H9 (cell line): Measurements from ENCODE around the gene MGST2. TPM values are rescaled to one million over a fixed set of nuclear protein-coding genes. Genes with fewer than 3 reads are reported as not detected.

ENCODE experiments used
- DNase-seq: peaks from one replicate; pipeline ENCODE4 v3.0.0-alpha.2; 2017
- H2AFZ ChIP-seq: one replicate; pipeline ENCODE4 v1.6.1; 2013; ENCODE audit warnings: mild to moderate bottlenecking, low read length, control low read depth, moderate library complexity
- H2AK5ac ChIP-seq: 2 replicates; pipeline ENCODE4 v1.6.1; 2013; ENCODE audit warnings: low read length, control low read depth, mixed read lengths; ENCODE audit not compliant: insufficient read length
- H2BK120ac ChIP-seq: one replicate; pipeline ENCODE4 v1.6.1; 2013; ENCODE audit warnings: low read depth, mild to moderate bottlenecking, low read length, control low read depth, inconsistent platforms; ENCODE audit not compliant: poor library complexity, severe bottlenecking
- H2BK12ac ChIP-seq: 2 replicates; pipeline ENCODE4 v1.6.1; 2013; ENCODE audit warnings: low read length, control low read depth, mixed read lengths, low read depth; ENCODE audit not compliant: insufficient read length
- H2BK15ac ChIP-seq: 2 replicates; pipeline ENCODE4 v1.6.1; 2013; ENCODE audit warnings: low read depth, low read length, control low read depth
- H2BK20ac ChIP-seq: one replicate; pipeline ENCODE4 v1.6.1; 2013; ENCODE audit warnings: low read depth, mild to moderate bottlenecking, low read length, control low read depth, inconsistent platforms; ENCODE audit not compliant: poor library complexity, severe bottlenecking
- H2BK5ac ChIP-seq: 2 replicates; pipeline ENCODE4 v1.6.1; 2013; ENCODE audit warnings: low read length, control low read depth, mixed read lengths; ENCODE audit not compliant: insufficient read length
- H3K14ac ChIP-seq: 2 replicates; pipeline ENCODE4 v1.6.1; 2013; ENCODE audit warnings: low read length, control low read depth; ENCODE audit not compliant: insufficient read depth
- H3K18ac ChIP-seq: 2 replicates; pipeline ENCODE4 v1.6.1; 2013; ENCODE audit warnings: low read depth, mild to moderate bottlenecking, mixed read lengths, low read length, control low read depth; ENCODE audit not compliant: insufficient read length
- H3K23ac ChIP-seq: 2 replicates; pipeline ENCODE4 v1.6.1; 2013; ENCODE audit warnings: low read length, control low read depth, mixed read lengths, low read depth; ENCODE audit not compliant: insufficient read length
- H3K23me2 ChIP-seq: 2 replicates; pipeline ENCODE4 v1.6.1; 2013; ENCODE audit warnings: low read depth, mild to moderate bottlenecking, mixed read lengths, low read length, control low read depth; ENCODE audit not compliant: insufficient read length, poor library complexity, severe bottlenecking
- H3K27ac ChIP-seq: 2 replicates; pipeline ENCODE4 v1.5.1; 2013; ENCODE audit warnings: low read length, control low read depth, mixed read lengths, low read depth; ENCODE audit not compliant: insufficient read length
- H3K27me3 ChIP-seq: 2 replicates; pipeline ENCODE4 v1.6.1; 2013; ENCODE audit warnings: low read length, control low read depth, inconsistent platforms; ENCODE audit not compliant: insufficient read depth
- H3K4ac ChIP-seq: 2 replicates; pipeline ENCODE4 v1.6.1; 2013; ENCODE audit warnings: low read depth, mild to moderate bottlenecking, control low read depth, inconsistent platforms, low read length, moderate library complexity
- H3K4me1 ChIP-seq: 2 replicates; pipeline ENCODE4 v1.6.1; 2013; ENCODE audit warnings: low read length, control low read depth, inconsistent platforms; ENCODE audit not compliant: insufficient read depth
- H3K4me2 ChIP-seq: 2 replicates; pipeline ENCODE4 v1.6.1; 2013; ENCODE audit warnings: low read length, control low read depth, mixed read lengths; ENCODE audit not compliant: insufficient read length, insufficient read depth
- H3K56ac ChIP-seq: 2 replicates; pipeline ENCODE4 v1.6.1; 2013; ENCODE audit warnings: low read depth, mild to moderate bottlenecking, mixed read lengths, low read length, control low read depth; ENCODE audit not compliant: insufficient read length
- H3K79me1 ChIP-seq: 2 replicates; pipeline ENCODE4 v1.6.1; 2013; ENCODE audit warnings: low read depth, mild to moderate bottlenecking, moderate library complexity, low read length, control low read depth, inconsistent platforms; ENCODE audit not compliant: insufficient read depth, poor library complexity, severe bottlenecking
- H3K79me2 ChIP-seq: 2 replicates; pipeline ENCODE4 v1.6.1; 2013; ENCODE audit warnings: low read length, control low read depth, inconsistent platforms; ENCODE audit not compliant: insufficient read depth
- H3K9ac ChIP-seq: 2 replicates; pipeline ENCODE4 v1.6.1; 2013; ENCODE audit warnings: low read length, control low read depth, mixed read lengths; ENCODE audit not compliant: insufficient read length; ENCODE audit errors: extremely low read depth
- H3K9me3 ChIP-seq: one replicate; pipeline ENCODE4 v1.6.1; 2013; ENCODE audit warnings: low read depth, low read length, inconsistent platforms; ENCODE audit not compliant: control insufficient read depth
- H3T11ph ChIP-seq: one replicate; pipeline ENCODE4 v1.6.1; 2013; ENCODE audit warnings: mild to moderate bottlenecking, low read length, control low read depth, inconsistent platforms
- H4K20me1 ChIP-seq: one replicate; pipeline ENCODE4 v1.6.1; 2013; ENCODE audit not compliant: control insufficient read depth, insufficient read length, insufficient read depth
- H4K5ac ChIP-seq: 2 replicates; pipeline ENCODE4 v1.6.1; 2013; ENCODE audit warnings: low read depth, mild to moderate bottlenecking, mixed read lengths, low read length, control low read depth; ENCODE audit not compliant: insufficient read length
- H4K8ac ChIP-seq: replicated peaks from 2 replicates; pipeline ENCODE4 v1.6.1; 2013; ENCODE audit warnings: low read length, control low read depth, mixed read lengths, low read depth; ENCODE audit not compliant: insufficient read length
- H4K91ac ChIP-seq: 2 replicates; pipeline ENCODE4 v1.6.1; 2013; ENCODE audit warnings: low read depth, mild to moderate bottlenecking, moderate library complexity, mixed read lengths, low read length, control low read depth; ENCODE audit not compliant: insufficient read length
- H3K27ac Mint-ChIP-seq, 3 experiments: 2 replicates in 2 of 3; 3 replicates in 1 of 3; pipeline ENCODE4 v1.8.0; 2020 to 2021; ENCODE audit warnings: mixed read lengths in 3 of 3, mild to moderate bottlenecking in 1 of 3, moderate library complexity in 1 of 3
- H3K27me3 Mint-ChIP-seq: 2 replicates; pipeline ENCODE4 v1.8.0; 2021; ENCODE audit warnings: low read depth, mild to moderate bottlenecking, moderate library complexity, mixed read lengths
- H3K36me3 Mint-ChIP-seq, 3 experiments: 2 replicates in 2 of 3; 3 replicates in 1 of 3; pipeline ENCODE4 v1.8.0; 2020 to 2021; ENCODE audit warnings: low read depth in 3 of 3, mixed read lengths in 3 of 3; ENCODE audit not compliant: insufficient read depth in 1 of 3
- H3K4me1 Mint-ChIP-seq, 2 experiments: 2 replicates each; pipeline ENCODE4 v1.8.0; 2020; ENCODE audit warnings: mixed read lengths in 2 of 2
- H3K4me3 Mint-ChIP-seq, 2 experiments: 2 replicates in 1 of 2; 3 replicates in 1 of 2; pipeline ENCODE4 v1.8.0; 2020 to 2021; ENCODE audit warnings: mild to moderate bottlenecking in 2 of 2, mixed read lengths in 2 of 2, moderate library complexity in 1 of 2
- H3K9me3 Mint-ChIP-seq, 2 experiments: 2 replicates in 1 of 2; 3 replicates in 1 of 2; pipeline ENCODE4 v1.8.0; 2020; ENCODE audit warnings: mild to moderate bottlenecking in 2 of 2, mixed read lengths in 2 of 2, moderate library complexity in 1 of 2
- CTCF ChIP-seq: fragments of 200-600 bp; sonication (generic); conservative IDR thresholded peaks from 3 replicates; pipeline ENCODE4 v1.8.0; 2021; ENCODE audit warnings: antibody characterized with exemption, mild to moderate bottlenecking
- WGBS: extraction: QIAGEN DNeasy Blood & Tissue Kit; methylation state at CpG from one replicate; pipeline ENCODE4 v1.1.7; 2013; ENCODE audit warnings: missing lambda C conversion rate, low lambda C conversion rate, mixed read lengths; ENCODE audit not compliant: insufficient read length; ENCODE audit errors: extremely low coverage; 5-methylcytosine and 5-hydroxymethylcytosine counted together
- total RNA-seq: library from RNA; stranded (reverse); gene quantifications from 2 replicates; pipeline ENCODE4 v1.2.1, GENCODE V29; 2021

MGST2 gene
- total RNA-seq, 1 experiment from 2014 or later: 6.4 TPM

GRCh38 chr4:139622901-139623381 is 42.7 kb upstream of the MGST2 start:
- no peak overlapping the region for H3K27ac ChIP-seq
- no peak overlapping the region for H4K5ac ChIP-seq
- Mint-ChIP-seq H3K4me1 (peaks cover 29 to 39% of the 10 kb centered on the region in 2 experiments), H3K9me3 (peaks cover 0 to 14% of the 10 kb centered on the region in 2 experiments; a peak in 2 of 5 replicates), H3K36me3 (no peaks in the 10 kb centered on the region), H3K27ac (no peak overlapping the region), H3K4me3 (no peak overlapping the region), H3K27me3 (peaks cover 92% of the 10 kb centered on the region)
- H3K4ac ChIP-seq: no peak overlapping the region
- no peak overlapping the region for H3K56ac ChIP-seq
- no peaks in the 10 kb centered on the region for H3K9me3 ChIP-seq
- H3K23me2 ChIP-seq: no peaks in the 10 kb centered on the region
- WGBS: no CpG with 5 or more reads among the region's 4 CpGs
- no peaks in the 10 kb centered on the region for H3K79me1 ChIP-seq
- DNase-seq: no peak
- H2BK12ac ChIP-seq: no peak overlapping the region
- H3K14ac ChIP-seq: no peak overlapping the region
- H4K8ac ChIP-seq: no peak overlapping the region
- H3K4me2 ChIP-seq: no peak overlapping the region
- no peak overlapping the region for H2AFZ ChIP-seq
- H2AK5ac ChIP-seq: no peak overlapping the region
- no peak overlapping the region for H3K23ac ChIP-seq
- no peak overlapping the region for H3K18ac ChIP-seq
- no peak overlapping the region for H2BK20ac ChIP-seq
- TF ChIP-seq CTCF: no peak
- H3K27me3 ChIP-seq: peaks cover 41% of the 10 kb centered on the region
- no peak overlapping the region for H4K91ac ChIP-seq
- peaks cover 4% of the 10 kb centered on the region for H3K4me1 ChIP-seq
- H3T11ph ChIP-seq: no peak overlapping the region
- no peak overlapping the region for H3K9ac ChIP-seq
- no peaks in the 10 kb centered on the region; the same call in 1 of the 2 replicates for H3K79me2 ChIP-seq
- H4K20me1 ChIP-seq: no peaks in the 10 kb centered on the region
- no peak overlapping the region for H2BK5ac ChIP-seq
- H2BK15ac ChIP-seq: no peak overlapping the region
- no peak overlapping the region for H2BK120ac ChIP-seq
